SK-N-SH (cell line): Measurements from ENCODE around the gene CLEC4G. TPM values are rescaled to one million over a fixed set of nuclear protein-coding genes. Genes with fewer than 3 reads are reported as not detected.

Experiments used
- CTCF ChIA-PET: fragments of 300-600, 350-600 bp; formaldehyde crosslinking; extraction: SDS; loops from one replicate; lab custom pipeline; 2021; lab: Yijun Ruan, JAX
- POLR2A ChIA-PET: fragments of 350-600 bp; sonication (Branson Sonifier 250); formaldehyde crosslinking; extraction: SDS; loops from one replicate; lab custom pipeline; 2020; ENCODE audit warnings: antibody characterized with exemption, inconsistent platforms; lab: Yijun Ruan, JAX
- DNase-seq: peaks from one replicate; pipeline ENCODE4 v3.0.0; 2012
- H2AFZ ChIP-seq: fragments of 200-600 bp; sonication (generic); 2 replicates; pipeline ENCODE4 v1.8.1; 2016; ENCODE audit warnings: antibody characterized with exemption, mild to moderate bottlenecking, low read depth
- H3F3A ChIP-seq: fragments of 200-600 bp; sonication (generic); replicated peaks from 2 replicates; pipeline ENCODE3; 2016; ENCODE audit warnings: antibody characterized with exemption, mild to moderate bottlenecking; ENCODE audit not compliant: insufficient read depth
- H3K27ac ChIP-seq, 2 experiments: fragments of 200-500 bp in 1 of 2; fragments of 200-600 bp in 1 of 2; sonication (Bioruptor generic) in 1 of 2; sonication (generic), shearing (Covaris generic) in 1 of 2; 2 replicates each; pipeline versions ENCODE4 v1.5.1 to v1.6.1; 2014 to 2016; ENCODE audit warnings: low read depth in 2 of 2, inconsistent platforms in 1 of 2, low read length in 1 of 2, mild to moderate bottlenecking in 1 of 2, mixed read lengths in 1 of 2
- H3K27me3 ChIP-seq: fragments of 200-600 bp; sonication (generic), shearing (Covaris generic); 2 replicates; pipeline ENCODE4 v1.6.1; 2016; ENCODE audit warnings: mixed run types; ENCODE audit not compliant: insufficient read depth
- H3K36me3 ChIP-seq, 2 experiments: fragments of 200-500 bp in 1 of 2; fragments of 200-600 bp in 1 of 2; sonication (Bioruptor generic) in 1 of 2; sonication (generic) in 1 of 2; replicated peaks in 1 of 2; 2 replicates each; pipeline versions ENCODE3 to v1.5.1; 2014 to 2016; ENCODE audit warnings: low read length in 1 of 2, mild to moderate bottlenecking in 1 of 2; ENCODE audit not compliant: insufficient read depth in 2 of 2, control insufficient read depth in 1 of 2
- H3K4me1 ChIP-seq, 2 experiments: fragments of 200-500 bp in 1 of 2; fragments of 200-600 bp in 1 of 2; sonication (Bioruptor generic) in 1 of 2; sonication (generic), shearing (Covaris generic) in 1 of 2; 2 replicates each; pipeline versions ENCODE4 v1.5.1 to v1.6.1; 2014 to 2016; ENCODE audit warnings: low read depth in 1 of 2, low read length in 1 of 2, mixed run types in 1 of 2; ENCODE audit not compliant: insufficient read depth in 2 of 2, control insufficient read depth in 1 of 2
- H3K4me2 ChIP-seq: fragments of 200-600 bp; sonication (generic), shearing (Covaris generic); 2 replicates; pipeline ENCODE4 v1.6.1; 2017; ENCODE audit warnings: mixed run types
- H3K4me3 ChIP-seq, 2 experiments: fragments of 200-500 bp in 1 of 2; fragments of 200-600 bp in 1 of 2; sonication (Bioruptor generic) in 1 of 2; sonication (generic), shearing (Covaris generic) in 1 of 2; 2 replicates each; pipeline versions ENCODE4 v1.5.1 to v1.8.1; 2014 to 2016; ENCODE audit warnings: low read depth in 2 of 2, inconsistent platforms in 1 of 2, low read length in 1 of 2, mild to moderate bottlenecking in 1 of 2, mixed read lengths in 1 of 2, moderate library complexity in 1 of 2
- H3K79me2 ChIP-seq: fragments of 200-600 bp; sonication (generic); 2 replicates; pipeline ENCODE4 v1.8.1; 2017; ENCODE audit warnings: mild to moderate bottlenecking; ENCODE audit not compliant: insufficient read depth
- H3K9ac ChIP-seq: fragments of 200-600 bp; sonication (generic); 2 replicates; pipeline ENCODE4 v1.6.1; 2017; ENCODE audit warnings: mixed run types
- H3K9me2 ChIP-seq: fragments of 200-600 bp; sonication (generic); 2 replicates; pipeline ENCODE4 v1.6.1; 2017; ENCODE audit warnings: mixed run types
- H3K9me3 ChIP-seq: fragments of 200-600 bp; sonication (generic); 2 replicates; pipeline ENCODE4 v1.6.1; 2017; ENCODE audit warnings: mixed run types, mild to moderate bottlenecking, moderate library complexity
- H4K20me1 ChIP-seq: fragments of 200-600 bp; sonication (generic); 2 replicates; pipeline ENCODE4 v1.6.1; 2017; ENCODE audit warnings: mild to moderate bottlenecking, mixed run types; ENCODE audit not compliant: insufficient read depth
- CHD2 ChIP-seq: fragments of 150-350 bp; IDR thresholded peaks from 2 replicates; pipeline ENCODE4 v1.6.1; 2018; ENCODE audit warnings: low read length; ENCODE audit not compliant: partially characterized antibody
- ELF1 ChIP-seq: IDR thresholded peaks from 2 replicates; pipeline ENCODE4 v1.4.0; 2012
- EP300 ChIP-seq, 2 experiments: IDR thresholded peaks; 2 replicates each; pipeline versions ENCODE4 v1.4.0 to v1.6.1; 2012; ENCODE audit warnings: borderline replicate concordance in 1 of 2, low read depth in 1 of 2, low read length in 1 of 2
- FOSL2 ChIP-seq: IDR thresholded peaks from 2 replicates; pipeline ENCODE4 v1.4.0; 2012; ENCODE audit warnings: low read depth, mild to moderate bottlenecking, moderate library complexity, borderline replicate concordance
- FOXM1 ChIP-seq: IDR thresholded peaks from 2 replicates; pipeline ENCODE4 v1.4.0; 2012; ENCODE audit warnings: low read depth, mild to moderate bottlenecking
- GATA2 ChIP-seq: sonication (generic); formaldehyde crosslinking; IDR thresholded peaks from 2 replicates; pipeline ENCODE4 v1.5.0; 2020; ENCODE audit warnings: mild to moderate bottlenecking, missing genetic modification reagents
- MEF2A ChIP-seq: IDR thresholded peaks from 2 replicates; pipeline ENCODE4 v1.4.0; 2012; ENCODE audit warnings: low read depth, borderline replicate concordance
- NRF1 ChIP-seq: IDR thresholded peaks from 2 replicates; pipeline ENCODE4 v1.6.1; 2012; ENCODE audit warnings: low read depth, mild to moderate bottlenecking, low read length
- SIN3A ChIP-seq: IDR thresholded peaks from 2 replicates; pipeline ENCODE4 v1.6.1; 2012; ENCODE audit warnings: low read depth, mild to moderate bottlenecking, low read length, moderate library complexity, borderline replicate concordance
- TAF1 ChIP-seq: IDR thresholded peaks from 2 replicates; pipeline ENCODE4 v1.6.1; 2012; ENCODE audit warnings: low read depth, mild to moderate bottlenecking, low read length, moderate library complexity, borderline replicate concordance
- WGBS: methylation state at CpG from one replicate; pipeline ENCODE4 v1.1.6; 2017; ENCODE audit warnings: low lambda C conversion rate; 5-methylcytosine and 5-hydroxymethylcytosine counted together
- polyA plus RNA-seq, 3 experiments: library from polyadenylated mRNA; depleted of rRNA; stranded (reverse); fragments of >200 nt; gene quantifications; 2 replicates each; pipeline ENCODE4 v1.2.3, GENCODE V29; 2012
- TF ChIP-seq, protein P1 (sequence below): IDR thresholded peaks from 2 replicates; pipeline ENCODE4; 2012
- TF ChIP-seq, protein P2 (sequence below): fragments of 150-350 bp; IDR thresholded peaks from 2 replicates; pipeline ENCODE4 v1.6.1; 2016; ENCODE audit warnings: mild to moderate bottlenecking, low read depth, low read length
- TF ChIP-seq, protein P3 (sequence below): fragments of 200-600 bp; sonication (generic); IDR thresholded peaks from 2 replicates; pipeline ENCODE4 v1.6.1; 2017; ENCODE audit warnings: antibody characterized with exemption, mild to moderate bottlenecking, moderate library complexity
- TF ChIP-seq, protein P4 (sequence below): IDR thresholded peaks from 2 replicates; pipeline ENCODE4 v1.6.1; 2012; ENCODE audit warnings: mild to moderate bottlenecking, low read depth, low read length, moderate library complexity

The CLEC4G gene
- polyA plus RNA-seq, 1 of the 3 experiments (the other 2 are of a cell fraction): not detected

DNA sequence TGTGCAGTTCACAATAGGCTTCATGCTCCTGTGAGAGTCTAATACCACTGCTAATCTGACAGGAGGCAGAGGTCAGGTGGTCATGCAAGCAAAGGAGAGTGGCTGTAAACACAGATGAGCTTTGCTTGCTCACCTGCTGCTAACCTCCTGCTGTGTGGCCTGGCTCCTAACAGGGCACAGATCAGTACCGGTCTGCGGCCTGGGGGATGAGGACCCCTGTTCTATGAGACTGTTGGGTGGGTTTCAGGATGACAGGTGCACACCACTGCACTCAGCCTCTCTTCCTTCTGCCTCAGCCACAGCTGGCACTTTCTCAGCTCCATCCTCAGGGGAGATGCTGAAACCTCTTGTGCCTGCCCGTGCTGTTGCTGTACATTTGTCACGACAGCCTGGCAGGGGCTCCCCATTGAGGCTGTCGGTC is 9.7 kb downstream of the CLEC4G start:
- CTCF ChIA-PET: no interaction called here
- POLR2A ChIA-PET: no interaction called here
- no peaks in the 10 kb centered on the region for H3K9me3 ChIP-seq
- H3K4me1 ChIP-seq: no peaks in the 10 kb centered on the region
- no peak overlapping the region for H3K27ac ChIP-seq
- H3K4me3 ChIP-seq: no peak overlapping the region
- H3K36me3 ChIP-seq: no peaks in the 10 kb centered on the region
- no peak overlapping the region for H3K9ac ChIP-seq
- no peak for DNase-seq
- no peaks in the 10 kb centered on the region for H3F3A ChIP-seq
- no peaks in the 10 kb centered on the region for H3K79me2 ChIP-seq
- H4K20me1 ChIP-seq: no peaks in the 10 kb centered on the region
- H3K27me3 ChIP-seq: peaks cover 77% of the 10 kb centered on the region
- no peak overlapping the region for H2AFZ ChIP-seq
- no peak overlapping the region for H3K4me2 ChIP-seq
- H3K9me2 ChIP-seq: no peaks in the 10 kb centered on the region
- TF ChIP-seq ELF1 (no peak), GATA2 (CRISPR knock-in tag) (no peak), NRF1 (no peak), CHD2 (no peak), FOSL2 (no peak), TAF1 (no peak), EP300 (IDR thresholded peaks at IDR 0.05; ENCODE audit: borderline replicate concordance in 1 of 2, low read depth in 1 of 2, low read length in 1 of 2) (no peak), SIN3A (no peak), FOXM1 (no peak), MEF2A (no peak)
- TF ChIP-seq, protein P1, sequence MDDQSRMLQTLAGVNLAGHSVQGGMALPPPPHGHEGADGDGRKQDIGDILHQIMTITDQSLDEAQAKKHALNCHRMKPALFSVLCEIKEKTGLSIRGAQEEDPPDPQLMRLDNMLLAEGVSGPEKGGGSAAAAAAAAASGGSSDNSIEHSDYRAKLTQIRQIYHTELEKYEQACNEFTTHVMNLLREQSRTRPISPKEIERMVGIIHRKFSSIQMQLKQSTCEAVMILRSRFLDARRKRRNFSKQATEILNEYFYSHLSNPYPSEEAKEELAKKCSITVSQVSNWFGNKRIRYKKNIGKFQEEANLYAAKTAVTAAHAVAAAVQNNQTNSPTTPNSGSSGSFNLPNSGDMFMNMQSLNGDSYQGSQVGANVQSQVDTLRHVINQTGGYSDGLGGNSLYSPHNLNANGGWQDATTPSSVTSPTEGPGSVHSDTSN: no peak
- TF ChIP-seq, protein P2, sequence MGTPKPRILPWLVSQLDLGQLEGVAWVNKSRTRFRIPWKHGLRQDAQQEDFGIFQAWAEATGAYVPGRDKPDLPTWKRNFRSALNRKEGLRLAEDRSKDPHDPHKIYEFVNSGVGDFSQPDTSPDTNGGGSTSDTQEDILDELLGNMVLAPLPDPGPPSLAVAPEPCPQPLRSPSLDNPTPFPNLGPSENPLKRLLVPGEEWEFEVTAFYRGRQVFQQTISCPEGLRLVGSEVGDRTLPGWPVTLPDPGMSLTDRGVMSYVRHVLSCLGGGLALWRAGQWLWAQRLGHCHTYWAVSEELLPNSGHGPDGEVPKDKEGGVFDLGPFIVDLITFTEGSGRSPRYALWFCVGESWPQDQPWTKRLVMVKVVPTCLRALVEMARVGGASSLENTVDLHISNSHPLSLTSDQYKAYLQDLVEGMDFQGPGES: no peak
- TF ChIP-seq, protein P3, sequence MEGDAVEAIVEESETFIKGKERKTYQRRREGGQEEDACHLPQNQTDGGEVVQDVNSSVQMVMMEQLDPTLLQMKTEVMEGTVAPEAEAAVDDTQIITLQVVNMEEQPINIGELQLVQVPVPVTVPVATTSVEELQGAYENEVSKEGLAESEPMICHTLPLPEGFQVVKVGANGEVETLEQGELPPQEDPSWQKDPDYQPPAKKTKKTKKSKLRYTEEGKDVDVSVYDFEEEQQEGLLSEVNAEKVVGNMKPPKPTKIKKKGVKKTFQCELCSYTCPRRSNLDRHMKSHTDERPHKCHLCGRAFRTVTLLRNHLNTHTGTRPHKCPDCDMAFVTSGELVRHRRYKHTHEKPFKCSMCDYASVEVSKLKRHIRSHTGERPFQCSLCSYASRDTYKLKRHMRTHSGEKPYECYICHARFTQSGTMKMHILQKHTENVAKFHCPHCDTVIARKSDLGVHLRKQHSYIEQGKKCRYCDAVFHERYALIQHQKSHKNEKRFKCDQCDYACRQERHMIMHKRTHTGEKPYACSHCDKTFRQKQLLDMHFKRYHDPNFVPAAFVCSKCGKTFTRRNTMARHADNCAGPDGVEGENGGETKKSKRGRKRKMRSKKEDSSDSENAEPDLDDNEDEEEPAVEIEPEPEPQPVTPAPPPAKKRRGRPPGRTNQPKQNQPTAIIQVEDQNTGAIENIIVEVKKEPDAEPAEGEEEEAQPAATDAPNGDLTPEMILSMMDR: no peak
- TF ChIP-seq, protein P4, sequence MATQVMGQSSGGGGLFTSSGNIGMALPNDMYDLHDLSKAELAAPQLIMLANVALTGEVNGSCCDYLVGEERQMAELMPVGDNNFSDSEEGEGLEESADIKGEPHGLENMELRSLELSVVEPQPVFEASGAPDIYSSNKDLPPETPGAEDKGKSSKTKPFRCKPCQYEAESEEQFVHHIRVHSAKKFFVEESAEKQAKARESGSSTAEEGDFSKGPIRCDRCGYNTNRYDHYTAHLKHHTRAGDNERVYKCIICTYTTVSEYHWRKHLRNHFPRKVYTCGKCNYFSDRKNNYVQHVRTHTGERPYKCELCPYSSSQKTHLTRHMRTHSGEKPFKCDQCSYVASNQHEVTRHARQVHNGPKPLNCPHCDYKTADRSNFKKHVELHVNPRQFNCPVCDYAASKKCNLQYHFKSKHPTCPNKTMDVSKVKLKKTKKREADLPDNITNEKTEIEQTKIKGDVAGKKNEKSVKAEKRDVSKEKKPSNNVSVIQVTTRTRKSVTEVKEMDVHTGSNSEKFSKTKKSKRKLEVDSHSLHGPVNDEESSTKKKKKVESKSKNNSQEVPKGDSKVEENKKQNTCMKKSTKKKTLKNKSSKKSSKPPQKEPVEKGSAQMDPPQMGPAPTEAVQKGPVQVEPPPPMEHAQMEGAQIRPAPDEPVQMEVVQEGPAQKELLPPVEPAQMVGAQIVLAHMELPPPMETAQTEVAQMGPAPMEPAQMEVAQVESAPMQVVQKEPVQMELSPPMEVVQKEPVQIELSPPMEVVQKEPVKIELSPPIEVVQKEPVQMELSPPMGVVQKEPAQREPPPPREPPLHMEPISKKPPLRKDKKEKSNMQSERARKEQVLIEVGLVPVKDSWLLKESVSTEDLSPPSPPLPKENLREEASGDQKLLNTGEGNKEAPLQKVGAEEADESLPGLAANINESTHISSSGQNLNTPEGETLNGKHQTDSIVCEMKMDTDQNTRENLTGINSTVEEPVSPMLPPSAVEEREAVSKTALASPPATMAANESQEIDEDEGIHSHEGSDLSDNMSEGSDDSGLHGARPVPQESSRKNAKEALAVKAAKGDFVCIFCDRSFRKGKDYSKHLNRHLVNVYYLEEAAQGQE: no peak
- WGBS: 17% methylated on average over 5 of the region's 5 CpGs
